IMR-90 (cell line): ENCODE results near the gene HTR2A.

ENCODE experiments used
- BHLHE40 ChIP-seq: fragments of 150-350 bp; IDR thresholded peaks from 2 replicates; pipeline ENCODE4 v1.6.1; 2016; ENCODE audit warnings: mild to moderate bottlenecking, low read depth, low read length
- CEBPB ChIP-seq: IDR thresholded peaks from 2 replicates; pipeline ENCODE4 v1.6.1; 2012; ENCODE audit warnings: low read depth, low read length, improper control_type of control experiment
- CTCF ChIP-seq: conservative IDR thresholded peaks from 2 replicates; pipeline ENCODE4 v1.5.1; 2012; ENCODE audit warnings: mild to moderate bottlenecking, low read depth, low read length, improper control_type of control experiment
- POLR2A ChIP-seq: IDR thresholded peaks from 2 replicates; pipeline ENCODE4 v1.6.1; 2012; ENCODE audit warnings: mild to moderate bottlenecking, low read depth, low read length

- TF ChIP-seq POLR2A: no peak
- TF ChIP-seq CTCF: no peak
- TF ChIP-seq CEBPB: no peak
- TF ChIP-seq BHLHE40: no peak
Observed at GRCh38 chr13:46885018-46885417, 11.8 kb downstream of the HTR2A start.
